HG02852 (cell line): ENCODE measurements around the gene TOLLIP.
"Not testable (repeated sequence)": the region's sequence is repeated elsewhere in the genome, so short reads cannot be mapped to it uniquely, and the experiment has no call there.

Experiments
- ATAC-seq: cut with Tn5 transposase; IDR thresholded peaks from one replicate; pipeline ENCODE4 v1.9.1; 2021; ENCODE audit warnings: mild to moderate bottlenecking, moderate library complexity; ENCODE audit not compliant: unreplicated experiment

Gene TOLLIP

DNA sequence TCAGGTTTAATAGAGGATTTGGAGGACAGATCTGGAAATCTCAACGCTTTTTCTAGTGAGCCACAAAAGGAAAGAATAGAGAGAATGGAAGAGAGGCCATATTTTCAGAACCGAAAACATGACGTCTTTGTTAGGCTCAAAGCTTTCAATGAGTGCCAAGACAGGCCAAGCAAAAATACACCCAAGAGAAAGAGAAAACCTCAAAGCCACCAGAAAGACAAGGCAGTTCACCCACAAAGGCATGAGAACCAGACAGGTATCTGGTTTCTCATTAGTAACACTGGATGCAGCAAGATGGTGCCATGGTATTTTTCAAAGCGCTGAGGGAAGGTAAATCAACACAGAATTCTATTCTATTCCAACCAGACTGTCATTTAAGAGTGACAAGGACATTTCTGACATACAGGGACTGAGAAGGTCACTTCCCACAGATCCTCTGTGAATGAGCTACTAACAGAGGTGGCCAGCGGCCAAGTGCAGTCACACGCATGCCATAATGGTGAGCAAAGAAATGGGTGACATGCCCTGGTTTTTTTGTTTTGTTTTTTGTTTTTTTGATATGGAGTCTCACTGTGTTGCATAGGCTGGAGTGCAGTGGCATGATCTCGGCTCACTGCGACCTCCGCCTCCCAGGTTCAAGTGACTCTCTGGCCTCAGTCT lies 41.9 kb downstream of the TOLLIP start:
- no peak for ATAC-seq

DNA sequence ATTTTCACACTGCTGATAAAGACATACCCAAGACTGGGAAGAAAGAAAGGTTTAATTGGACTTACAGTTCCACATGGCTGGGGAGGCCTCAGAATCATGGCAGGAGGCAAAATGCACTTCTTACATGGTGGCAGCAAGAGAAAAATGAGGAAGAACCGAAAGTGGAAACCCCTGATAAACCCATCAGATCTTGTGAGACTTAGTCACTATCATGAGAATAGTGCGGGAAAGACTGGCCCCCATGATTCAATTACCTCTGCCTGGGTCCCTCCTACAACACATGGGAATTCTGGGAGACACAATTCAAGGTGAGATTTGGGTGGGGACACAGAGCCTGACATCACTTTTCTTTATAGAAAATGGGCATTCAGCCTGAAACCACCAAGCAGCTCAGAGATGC lies 42.5 kb downstream of the TOLLIP start:
- ATAC-seq = not testable (repeated sequence)

DNA sequence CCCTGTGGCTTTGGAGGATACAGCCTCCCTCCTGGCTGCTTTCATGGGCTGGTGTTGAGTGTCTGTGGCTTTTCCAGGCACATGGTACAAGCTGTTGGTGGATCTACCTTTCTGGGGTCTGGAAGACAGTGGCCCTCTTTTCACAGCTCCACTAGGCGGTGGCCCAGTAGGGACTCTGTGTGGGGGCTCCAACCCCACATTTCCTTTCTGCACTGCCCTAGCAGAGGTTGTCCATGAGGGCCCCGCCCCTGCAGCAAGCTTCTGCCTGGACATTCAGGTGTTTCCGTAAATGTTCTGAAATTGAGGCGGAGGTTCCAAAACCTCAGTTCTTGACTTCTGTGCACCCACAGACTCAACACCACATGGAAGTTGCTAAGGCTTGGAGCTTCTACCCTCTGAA lies 44.0 kb downstream of the TOLLIP start:
- ATAC-seq = not testable (repeated sequence)

DNA sequence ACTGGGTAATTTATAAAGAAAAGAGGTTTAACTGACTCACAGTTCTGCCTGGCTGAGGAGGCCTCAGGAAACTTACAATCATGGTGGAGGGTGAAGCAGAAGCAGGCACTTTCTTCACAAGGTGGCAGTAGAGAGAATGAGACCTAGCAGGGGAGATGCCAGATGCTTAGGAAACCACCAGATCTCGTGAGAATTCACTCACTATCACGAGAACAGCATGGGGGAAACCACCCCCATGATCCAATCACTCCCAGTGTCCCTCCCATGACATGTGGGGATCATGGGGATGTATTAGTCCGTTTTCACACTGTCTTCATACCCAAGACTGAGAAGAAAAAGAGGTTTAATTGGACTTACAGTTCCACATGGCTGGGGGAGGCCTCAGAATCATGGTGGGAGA lies 45.0 kb downstream of the TOLLIP start:
- ATAC-seq = not testable (repeated sequence)

DNA sequence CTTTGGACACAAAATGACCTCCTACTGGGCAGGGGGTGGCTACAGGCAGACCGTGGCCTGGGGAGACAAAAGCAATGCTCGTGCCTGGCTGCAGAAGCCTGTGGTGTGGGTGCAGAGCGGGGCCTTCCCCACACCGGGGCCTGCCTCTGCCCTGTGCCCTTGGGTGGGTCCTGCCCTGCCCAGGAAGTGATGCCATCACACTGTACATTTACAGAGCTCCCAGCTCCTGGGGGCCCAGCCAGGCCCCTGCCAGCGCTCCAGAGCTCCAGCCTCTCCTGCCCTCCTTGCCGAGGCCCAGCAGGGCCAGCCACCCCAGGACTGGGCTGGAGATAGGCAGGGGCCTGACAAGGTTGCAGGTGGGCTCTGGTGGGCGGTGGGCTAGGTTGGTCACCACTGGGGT lies 46.4 kb downstream of the TOLLIP start:
- ATAC-seq = no peak

DNA sequence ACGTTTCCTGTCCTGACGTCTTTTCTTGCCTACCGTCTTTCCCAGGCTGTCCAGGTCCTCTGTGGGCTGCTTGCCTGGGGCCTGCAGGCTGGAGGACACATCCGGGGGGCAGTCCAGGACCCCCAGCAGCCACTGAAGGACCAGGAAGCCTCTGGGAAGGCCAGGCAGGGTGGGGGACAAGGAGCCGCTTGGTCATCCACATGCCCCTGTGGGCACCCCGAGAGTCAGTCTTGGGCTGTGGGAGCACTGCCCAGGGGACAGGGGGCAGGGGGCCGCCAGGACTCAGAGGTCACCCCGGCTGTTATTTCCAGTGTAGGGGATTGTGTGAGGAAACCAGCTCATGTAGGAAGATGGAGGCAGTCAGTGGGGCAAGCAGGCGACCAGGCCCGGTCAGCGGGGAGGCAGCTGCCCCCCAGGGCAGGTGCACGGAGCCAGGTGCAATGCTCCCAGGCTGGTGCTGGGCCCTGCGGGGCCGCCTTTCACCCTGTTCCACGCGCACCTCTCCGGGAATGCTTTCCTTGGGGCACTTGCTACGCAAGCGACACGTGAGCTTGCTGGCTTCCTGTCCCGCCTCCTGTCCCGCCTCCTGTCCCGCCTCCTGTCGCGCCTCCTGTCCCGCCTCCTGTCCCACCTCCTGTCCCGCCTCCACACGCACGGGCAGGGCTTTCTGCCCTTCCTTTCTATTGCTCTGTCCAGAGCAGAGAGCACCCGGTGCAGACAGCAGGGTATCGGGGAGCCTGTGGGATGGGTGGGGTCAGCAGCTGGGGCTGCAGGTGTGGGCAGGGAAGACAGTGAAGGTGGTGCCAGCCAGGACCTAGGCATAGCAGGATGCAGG lies 47.0 kb downstream of the TOLLIP start:
- peak; percentile 81 for ATAC-seq

DNA sequence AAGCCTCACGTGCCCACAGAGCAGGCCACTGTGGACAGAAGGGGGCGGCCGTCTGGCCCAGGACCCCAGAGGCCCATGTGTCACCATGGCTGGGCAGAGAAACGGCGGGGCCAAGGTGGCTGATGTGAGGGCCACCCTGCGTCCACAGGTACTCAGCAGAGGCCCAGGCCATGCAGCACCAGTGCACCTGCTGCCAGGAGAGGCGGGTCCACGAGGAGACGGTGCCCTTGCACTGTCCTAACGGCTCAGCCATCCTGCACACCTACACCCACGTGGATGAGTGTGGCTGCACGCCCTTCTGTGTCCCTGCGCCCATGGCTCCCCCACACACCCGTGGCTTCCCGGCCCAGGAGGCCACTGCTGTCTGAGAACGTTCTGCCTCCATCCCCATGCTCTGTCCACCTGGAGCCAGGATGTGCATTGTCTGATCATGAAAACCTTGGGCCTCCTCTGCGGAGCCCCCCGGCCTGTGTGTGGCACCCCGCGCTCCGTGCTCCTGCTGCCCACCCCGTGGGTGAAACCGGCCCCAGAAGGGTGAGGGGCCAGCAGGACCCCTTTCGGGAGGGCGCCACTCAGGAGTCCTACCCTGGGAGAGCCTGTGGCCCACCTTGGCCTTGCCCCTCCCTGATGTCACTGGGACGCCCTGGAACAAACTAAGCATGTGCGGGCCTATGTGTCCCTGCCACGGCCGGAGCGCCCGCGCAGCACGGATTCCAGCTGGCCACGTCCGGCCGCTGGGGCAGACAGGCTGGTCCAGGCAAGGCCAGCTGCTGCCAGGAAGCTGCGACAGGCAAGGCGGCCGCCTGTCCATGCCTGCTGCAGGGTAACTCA lies 48.0 kb downstream of the TOLLIP start:
- ATAC-seq = no peak

DNA sequence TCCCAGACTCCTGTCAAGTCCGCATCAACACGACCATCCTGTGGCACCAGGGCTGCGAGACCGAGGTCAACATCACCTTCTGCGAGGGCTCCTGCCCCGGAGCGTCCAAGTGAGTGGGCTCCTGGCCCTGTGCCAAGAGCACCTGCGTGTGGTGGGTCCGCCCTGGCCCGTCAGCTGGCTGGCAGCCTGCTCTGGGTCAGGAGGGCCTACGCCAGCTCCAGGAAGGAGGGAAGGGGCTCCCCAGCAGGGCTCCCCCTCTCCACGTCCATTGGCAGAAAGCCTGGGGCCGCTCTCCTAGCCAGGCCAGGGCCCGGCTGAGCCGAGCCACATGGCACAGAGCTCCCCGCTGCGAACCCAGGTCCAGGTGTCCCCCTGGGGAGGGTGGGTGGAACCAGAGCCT lies 48.8 kb downstream of the TOLLIP start:
- ATAC-seq = no peak

DNA sequence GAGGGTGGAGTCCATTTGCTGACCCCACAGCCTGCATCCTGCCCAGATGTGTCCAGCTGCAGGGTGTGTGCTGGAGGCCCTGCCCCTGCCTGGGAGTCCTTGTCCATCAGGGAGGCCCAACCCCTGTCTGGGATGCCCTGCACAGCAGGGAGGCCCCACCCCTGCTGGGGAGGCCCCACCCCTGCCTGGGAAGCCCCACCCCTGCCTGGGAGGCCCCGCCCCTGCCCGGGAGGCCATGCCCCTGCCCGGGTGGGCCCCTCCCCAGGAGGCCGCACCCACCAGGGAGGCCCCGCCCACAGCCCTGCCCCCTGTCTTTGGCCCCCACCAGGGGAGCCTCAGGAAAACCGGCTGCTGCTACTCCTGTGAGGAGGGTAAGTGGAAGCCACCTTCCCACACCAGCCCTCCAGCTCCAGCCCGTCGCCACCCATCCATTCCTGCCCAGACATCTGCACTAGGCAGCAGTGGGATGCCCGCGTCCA lies 49.4 kb downstream of the TOLLIP start:
- no peak for ATAC-seq

DNA sequence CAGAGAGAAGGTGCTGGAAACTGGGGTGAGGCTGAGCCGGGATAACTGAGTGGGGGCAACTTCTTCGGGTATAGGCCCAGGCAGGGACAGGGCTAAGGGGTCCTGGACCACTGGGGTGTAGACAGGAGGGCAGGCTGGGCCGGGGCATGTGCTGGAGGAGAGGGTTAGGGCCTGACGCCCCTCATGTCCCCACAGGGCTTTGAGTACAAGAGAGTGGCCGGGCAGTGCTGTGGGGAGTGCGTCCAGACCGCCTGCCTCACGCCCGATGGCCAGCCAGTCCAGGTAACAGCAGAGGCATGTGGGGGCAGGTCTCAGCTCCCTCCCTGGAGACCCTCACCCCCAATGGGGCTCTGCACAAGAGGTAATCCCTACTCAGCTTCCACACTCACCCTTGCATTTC lies 49.9 kb downstream of the TOLLIP start:
- ATAC-seq = no peak

DNA sequence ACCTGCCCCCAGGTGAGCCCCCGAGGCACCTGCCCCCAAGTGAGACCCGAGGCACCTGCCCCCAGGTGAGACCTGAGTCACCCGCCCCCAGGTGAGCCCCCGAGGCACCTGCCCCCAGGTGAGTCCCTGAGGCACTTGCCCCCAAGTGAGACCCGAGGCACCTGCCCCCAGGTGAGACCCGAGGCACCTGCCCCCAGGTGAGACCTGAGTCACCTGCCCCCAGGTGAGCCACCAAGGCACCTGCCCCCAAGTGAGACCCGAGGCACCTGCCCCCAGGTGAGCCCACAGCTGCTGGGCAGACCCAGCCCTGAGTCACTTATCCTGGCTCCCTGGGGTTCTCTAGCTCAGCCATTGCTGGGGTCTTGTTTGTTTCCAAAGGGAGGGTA lies 50.4 kb downstream of the TOLLIP start:
- no peak for ATAC-seq

DNA sequence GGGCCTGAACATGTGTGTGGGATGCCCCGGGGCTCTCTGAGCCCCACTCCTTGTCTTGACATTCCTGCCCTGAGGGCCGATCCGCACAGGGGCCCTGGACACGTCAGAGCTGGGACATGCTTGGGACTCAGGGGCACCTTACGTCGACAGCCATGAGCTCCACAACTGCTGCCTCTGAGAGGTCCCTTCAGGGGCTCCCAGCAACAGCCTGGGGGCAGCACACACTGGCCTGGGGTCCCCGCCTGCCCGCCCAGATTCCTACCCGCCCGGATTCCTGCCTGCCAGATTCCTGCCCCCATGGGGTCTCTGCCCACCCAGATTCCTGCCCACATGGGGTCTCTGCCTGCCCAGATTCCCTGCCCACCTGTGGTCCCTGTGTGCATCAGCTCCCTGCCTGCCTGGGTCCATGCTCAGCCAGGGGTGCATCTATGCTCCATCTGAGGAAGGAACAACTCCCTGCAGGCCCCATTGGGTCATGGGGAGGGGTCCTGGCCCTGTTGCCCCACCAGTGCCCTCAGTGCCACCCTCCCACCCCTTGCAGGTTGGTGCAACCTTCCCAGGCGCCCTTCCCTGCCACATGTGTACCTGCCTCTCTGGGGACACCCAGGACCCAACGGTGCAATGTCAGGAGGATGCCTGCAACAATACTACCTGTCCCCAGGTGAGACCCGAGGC lies 50.9 kb downstream of the TOLLIP start:
- no peak for ATAC-seq

DNA sequence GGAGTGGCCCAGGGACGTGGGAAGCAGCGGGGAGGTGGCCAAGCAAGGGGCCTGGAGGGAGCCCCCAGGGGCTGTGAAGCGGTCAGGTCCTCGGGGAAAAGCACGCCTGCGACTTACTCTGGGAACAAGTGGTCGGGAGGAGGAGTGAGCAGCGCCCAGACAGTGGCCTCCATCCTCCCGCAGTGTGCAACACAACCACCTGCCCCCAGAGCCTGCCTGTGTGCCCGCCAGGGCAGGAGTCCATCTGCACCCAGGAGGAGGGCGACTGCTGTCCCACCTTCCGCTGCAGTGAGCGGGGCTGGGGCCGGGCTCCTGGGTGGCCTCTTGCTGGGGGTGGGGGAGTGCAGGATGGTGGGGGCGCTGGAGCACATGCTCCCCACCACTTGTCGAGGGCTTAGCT lies 51.5 kb downstream of the TOLLIP start:
- no peak for ATAC-seq

DNA sequence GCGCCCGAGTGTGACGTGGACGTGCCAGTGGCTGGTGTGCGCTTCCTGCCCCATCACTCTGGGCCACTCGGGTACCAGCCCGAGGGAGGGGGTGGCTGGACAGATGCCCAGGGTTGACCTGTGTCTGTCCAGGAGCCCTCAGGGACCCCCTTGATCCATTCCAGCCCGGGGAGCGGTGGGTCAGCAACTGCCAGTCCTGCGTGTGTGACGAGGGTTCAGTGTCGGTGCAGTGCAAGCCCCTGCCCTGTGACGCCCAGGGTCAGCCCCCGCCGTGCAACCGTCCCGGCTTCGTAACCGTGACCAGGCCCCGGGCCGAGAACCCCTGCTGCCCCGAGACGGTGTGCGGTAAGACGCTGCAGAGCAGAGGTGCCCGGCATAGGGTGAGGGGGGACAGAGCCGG lies 52.1 kb downstream of the TOLLIP start:
- ATAC-seq = no peak

DNA sequence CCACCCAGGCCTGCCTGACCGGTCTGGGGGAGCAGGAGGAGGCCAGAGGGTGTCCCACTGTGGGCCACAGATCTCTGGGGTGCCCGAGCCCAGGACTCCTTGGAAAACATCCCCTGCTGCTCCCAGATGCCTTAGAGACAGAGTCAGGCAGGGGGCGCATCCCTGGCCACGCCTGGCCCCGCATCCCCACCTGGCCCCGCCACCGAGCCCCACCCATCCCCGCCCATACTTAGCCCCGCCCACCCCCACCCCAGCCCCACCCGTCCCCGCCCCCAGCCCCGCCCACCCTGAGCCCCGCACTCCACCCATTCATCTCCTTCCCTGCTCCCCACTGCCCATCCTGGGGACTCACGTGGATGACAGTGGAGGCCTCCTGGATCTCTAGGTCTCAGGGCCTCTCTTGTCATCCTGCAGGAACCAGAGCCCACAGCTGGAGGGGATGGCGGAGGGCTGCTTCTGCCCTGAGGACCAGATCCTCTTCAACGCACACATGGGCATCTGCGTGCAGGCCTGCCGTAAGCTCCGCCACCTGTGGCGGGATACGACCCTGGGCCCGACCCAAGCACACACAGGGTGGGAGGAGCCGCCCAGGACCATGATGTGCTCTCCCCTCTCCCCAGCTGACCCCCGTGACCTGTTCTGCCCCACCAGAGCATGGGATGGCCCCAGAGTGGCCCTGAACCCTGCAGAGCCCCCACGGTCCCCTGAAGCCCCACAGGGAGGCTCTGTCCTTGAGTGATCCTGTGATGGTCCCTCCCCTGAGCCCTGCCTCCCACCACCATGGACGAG lies 53.0 kb downstream of the TOLLIP start:
- no peak for ATAC-seq

DNA sequence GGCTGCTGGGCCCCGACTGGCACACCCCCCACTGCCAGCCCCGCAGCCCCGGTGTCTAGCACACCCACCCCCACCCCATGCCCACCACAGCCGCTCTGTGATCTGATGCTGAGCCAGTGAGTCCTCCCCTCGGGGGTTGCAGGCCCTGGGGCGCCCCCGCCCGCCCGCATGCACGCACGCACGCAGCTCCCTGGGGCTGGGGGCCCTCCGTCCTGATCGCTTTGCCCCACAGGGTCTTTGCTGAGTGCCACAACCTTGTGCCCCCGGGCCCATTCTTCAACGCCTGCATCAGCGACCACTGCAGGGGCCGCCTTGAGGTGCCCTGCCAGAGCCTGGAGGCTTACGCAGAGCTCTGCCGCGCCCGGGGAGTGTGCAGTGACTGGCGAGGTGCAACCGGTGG lies 54.3 kb downstream of the TOLLIP start:
- no peak for ATAC-seq

DNA sequence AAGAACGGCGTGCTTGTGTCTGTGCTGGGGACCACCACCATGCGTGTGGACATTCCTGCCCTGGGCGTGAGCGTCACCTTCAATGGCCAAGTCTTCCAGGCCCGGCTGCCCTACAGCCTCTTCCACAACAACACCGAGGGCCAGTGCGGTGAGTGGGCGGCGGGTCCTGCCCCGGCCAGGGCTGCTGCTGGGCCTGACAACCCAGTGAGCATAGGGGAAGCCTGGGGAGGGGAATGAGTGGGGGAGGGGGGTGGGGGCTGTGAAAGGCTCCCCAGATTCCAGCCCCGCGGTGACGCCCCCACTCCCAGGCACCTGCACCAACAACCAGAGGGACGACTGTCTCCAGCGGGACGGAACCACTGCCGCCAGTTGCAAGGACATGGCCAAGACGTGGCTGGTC lies 54.7 kb downstream of the TOLLIP start:
- ATAC-seq = no peak

DNA sequence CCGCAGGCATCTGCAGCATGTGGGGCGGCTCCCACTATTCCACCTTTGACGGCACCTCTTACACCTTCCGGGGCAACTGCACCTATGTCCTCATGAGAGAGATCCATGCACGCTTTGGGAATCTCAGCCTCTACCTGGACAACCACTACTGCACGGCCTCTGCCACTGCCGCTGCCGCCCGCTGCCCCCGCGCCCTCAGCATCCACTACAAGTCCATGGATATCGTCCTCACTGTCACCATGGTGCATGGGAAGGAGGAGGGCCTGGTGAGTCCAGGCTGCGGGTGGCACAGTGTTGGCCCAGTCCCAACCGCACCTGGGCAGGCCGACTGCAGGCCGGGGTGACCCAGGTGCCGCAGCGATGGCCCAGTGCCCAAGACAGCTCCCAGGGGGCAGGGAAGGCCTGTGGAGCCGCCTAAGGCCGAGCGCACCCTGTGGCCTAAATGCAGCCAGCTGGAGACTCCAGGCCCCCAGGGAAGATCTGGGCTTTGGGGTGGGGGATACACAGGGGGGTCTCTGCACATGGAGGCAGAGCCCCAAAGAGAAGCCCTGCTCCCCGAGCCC lies 55.3 kb downstream of the TOLLIP start:
- ATAC-seq = no peak

DNA sequence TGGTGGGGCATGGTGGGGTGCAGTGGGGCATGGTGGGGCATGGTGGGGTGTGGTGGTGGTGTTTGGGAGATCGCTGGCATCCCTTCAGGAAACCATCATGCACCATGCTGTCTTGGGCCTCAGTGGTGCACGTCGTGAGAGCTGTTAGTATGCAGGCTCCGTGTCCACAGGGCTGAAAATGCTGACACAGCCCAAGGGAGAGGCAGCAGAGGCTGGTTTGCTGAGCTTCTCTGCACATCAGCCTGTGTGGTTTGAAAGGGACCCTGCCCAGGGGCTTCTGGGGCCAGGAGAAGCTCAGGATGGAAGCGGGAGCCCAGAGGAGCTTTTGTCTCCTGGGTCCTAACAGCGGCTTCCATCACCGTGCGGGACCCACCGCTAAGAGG lies 56.3 kb downstream of the TOLLIP start:
- no peak for ATAC-seq
